RWPE2 (cell line): ENCODE results near the gene CASP3.
"Not testable (repeated sequence)": the region's sequence is repeated elsewhere in the genome, so short reads cannot be mapped to it uniquely, and the experiment has no call there.

Experiments used
- ATAC-seq: fragments of 200-7000 bp; cut with Tn5 transposase; 3 replicates; pipeline ENCODE4 v1.9.1; 2021; ENCODE audit warnings: low read depth
- DNase-seq: peaks from one replicate; pipeline ENCODE4 v3.0.0-alpha.2; 2020; ENCODE audit warnings: low spot score
- H3K27ac ChIP-seq: fragments of 450-650 bp; 2 replicates; pipeline ENCODE4 v1.5.1; 2017; ENCODE audit warnings: mild to moderate bottlenecking; ENCODE audit not compliant: poor library complexity, severe bottlenecking
- H3K27me3 ChIP-seq: fragments of 250-450 bp; sonication (Bioruptor Pico); 2 replicates; pipeline ENCODE4 v1.5.1; 2021; ENCODE audit warnings: mild to moderate bottlenecking, moderate library complexity; ENCODE audit not compliant: insufficient read depth, poor library complexity, severe bottlenecking
- H3K36me3 ChIP-seq: fragments of 250-450 bp; sonication (Bioruptor Pico); 2 replicates; pipeline ENCODE4 v1.5.1; 2020; ENCODE audit warnings: low read depth, mild to moderate bottlenecking, moderate library complexity
- H3K4me1 ChIP-seq: fragments of 250-450 bp; sonication (Bioruptor Pico); 2 replicates; pipeline ENCODE4 v1.5.1; 2021; ENCODE audit warnings: mild to moderate bottlenecking, moderate library complexity; ENCODE audit not compliant: insufficient read depth, poor library complexity, severe bottlenecking
- H3K4me3 ChIP-seq: fragments of 250-450 bp; sonication (Bioruptor Pico); 2 replicates; pipeline ENCODE4 v1.5.1; 2021; ENCODE audit warnings: mild to moderate bottlenecking, moderate library complexity; ENCODE audit not compliant: severe bottlenecking
- H3K9me3 ChIP-seq: fragments of 250-450 bp; sonication (Bioruptor Pico); 2 replicates; pipeline ENCODE4 v1.5.1; 2021; ENCODE audit warnings: mild to moderate bottlenecking, moderate library complexity; ENCODE audit not compliant: severe bottlenecking
- TF ChIP-seq, protein P1 (sequence below): fragments of 450-650 bp; IDR thresholded peaks from one replicate; pipeline ENCODE4 v1.5.1; 2017; ENCODE audit warnings: mild to moderate bottlenecking, moderate library complexity; ENCODE audit not compliant: poor library complexity, severe bottlenecking

CASP3 gene

DNA sequence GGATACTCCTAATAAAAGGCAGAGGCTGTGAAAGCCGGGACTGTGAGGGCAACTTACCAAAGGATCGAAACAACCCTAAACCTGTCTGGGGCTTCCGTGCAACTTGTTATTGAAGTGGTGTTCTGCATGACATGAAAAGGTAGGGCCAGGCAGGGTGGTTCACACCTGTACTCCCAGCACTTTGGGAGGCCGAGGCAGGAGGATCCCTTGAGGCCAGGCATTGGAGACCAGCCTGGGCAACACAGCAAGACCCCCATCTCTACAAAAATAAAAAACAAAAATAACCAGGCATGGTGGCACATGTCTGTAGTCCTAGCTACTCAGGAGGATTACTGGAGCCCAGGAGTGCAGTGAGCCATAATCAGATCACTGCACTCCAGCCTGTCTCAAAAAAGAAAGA lies 12.3 kb downstream of the CASP3 start:
- H3K4me3 ChIP-seq, result no peak overlapping the region
- ATAC-seq (no peak), DNase-seq (no peak)
- no peak overlapping the region for H3K27ac ChIP-seq
- no peaks in the 10 kb centered on the region for H3K27me3 ChIP-seq
- TF ChIP-seq, protein P1, sequence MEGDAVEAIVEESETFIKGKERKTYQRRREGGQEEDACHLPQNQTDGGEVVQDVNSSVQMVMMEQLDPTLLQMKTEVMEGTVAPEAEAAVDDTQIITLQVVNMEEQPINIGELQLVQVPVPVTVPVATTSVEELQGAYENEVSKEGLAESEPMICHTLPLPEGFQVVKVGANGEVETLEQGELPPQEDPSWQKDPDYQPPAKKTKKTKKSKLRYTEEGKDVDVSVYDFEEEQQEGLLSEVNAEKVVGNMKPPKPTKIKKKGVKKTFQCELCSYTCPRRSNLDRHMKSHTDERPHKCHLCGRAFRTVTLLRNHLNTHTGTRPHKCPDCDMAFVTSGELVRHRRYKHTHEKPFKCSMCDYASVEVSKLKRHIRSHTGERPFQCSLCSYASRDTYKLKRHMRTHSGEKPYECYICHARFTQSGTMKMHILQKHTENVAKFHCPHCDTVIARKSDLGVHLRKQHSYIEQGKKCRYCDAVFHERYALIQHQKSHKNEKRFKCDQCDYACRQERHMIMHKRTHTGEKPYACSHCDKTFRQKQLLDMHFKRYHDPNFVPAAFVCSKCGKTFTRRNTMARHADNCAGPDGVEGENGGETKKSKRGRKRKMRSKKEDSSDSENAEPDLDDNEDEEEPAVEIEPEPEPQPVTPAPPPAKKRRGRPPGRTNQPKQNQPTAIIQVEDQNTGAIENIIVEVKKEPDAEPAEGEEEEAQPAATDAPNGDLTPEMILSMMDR, result no peak
- H3K4me1 ChIP-seq, result no peaks in the 10 kb centered on the region
- H3K9me3 ChIP-seq, result no peaks in the 10 kb centered on the region
- peaks cover 67% of the 10 kb centered on the region for H3K36me3 ChIP-seq

DNA sequence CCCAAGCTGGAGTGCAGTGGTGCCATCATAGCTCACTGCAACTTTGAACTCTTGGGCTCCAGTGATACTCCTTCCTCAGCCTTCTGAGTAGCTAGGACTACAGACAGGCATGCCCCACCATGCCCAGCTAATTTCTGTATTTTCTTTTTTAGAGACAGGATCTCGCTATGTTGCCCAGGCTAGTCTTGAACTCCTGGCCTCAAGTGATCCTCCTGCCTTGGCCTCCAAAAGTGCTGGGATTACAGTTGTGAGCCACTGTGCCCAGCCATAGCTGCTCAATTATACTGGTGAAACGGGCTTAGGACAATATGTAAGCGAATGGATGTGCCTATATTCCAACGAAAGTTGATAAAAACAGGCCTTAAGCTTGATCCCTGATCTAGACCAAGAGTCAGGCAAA lies 13.1 kb downstream of the CASP3 start:
- no peak for DNase-seq
- H3K27ac ChIP-seq, result no peak overlapping the region
- TF ChIP-seq, protein P1, result no peak
- H3K27me3 ChIP-seq, result no peaks in the 10 kb centered on the region
- no peaks in the 10 kb centered on the region for H3K4me1 ChIP-seq
- no peak for ATAC-seq
- H3K4me3 ChIP-seq, result no peak overlapping the region
- no peaks in the 10 kb centered on the region for H3K9me3 ChIP-seq
- peaks cover 72% of the 10 kb centered on the region for H3K36me3 ChIP-seq

DNA sequence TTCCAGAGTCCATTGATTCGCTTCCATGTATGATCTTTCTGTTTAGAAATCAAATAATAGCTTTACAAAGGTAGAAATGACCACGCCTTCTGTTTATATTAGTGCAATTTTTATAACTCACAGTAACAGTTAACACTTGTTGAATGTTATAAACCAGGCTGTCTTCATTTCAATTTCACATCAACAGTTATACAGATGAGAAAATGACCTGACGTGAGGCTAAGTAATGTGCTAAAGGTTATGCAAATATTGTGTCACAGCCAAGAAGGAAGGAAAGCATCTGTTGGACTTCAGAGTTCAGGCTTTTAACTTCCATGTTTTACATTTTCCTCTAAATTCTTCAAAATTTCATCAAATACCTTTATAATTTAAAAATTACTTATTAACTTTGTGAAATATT lies 13.9 kb downstream of the CASP3 start:
- ATAC-seq (no peak), DNase-seq (no peak)
- no peak overlapping the region for H3K27ac ChIP-seq
- H3K4me1 ChIP-seq, result no peaks in the 10 kb centered on the region
- no peaks in the 10 kb centered on the region for H3K27me3 ChIP-seq
- TF ChIP-seq, protein P1, result no peak
- H3K9me3 ChIP-seq, result no peaks in the 10 kb centered on the region
- H3K4me3 ChIP-seq, result no peak overlapping the region
- H3K36me3 ChIP-seq, result peaks cover 80% of the 10 kb centered on the region

DNA sequence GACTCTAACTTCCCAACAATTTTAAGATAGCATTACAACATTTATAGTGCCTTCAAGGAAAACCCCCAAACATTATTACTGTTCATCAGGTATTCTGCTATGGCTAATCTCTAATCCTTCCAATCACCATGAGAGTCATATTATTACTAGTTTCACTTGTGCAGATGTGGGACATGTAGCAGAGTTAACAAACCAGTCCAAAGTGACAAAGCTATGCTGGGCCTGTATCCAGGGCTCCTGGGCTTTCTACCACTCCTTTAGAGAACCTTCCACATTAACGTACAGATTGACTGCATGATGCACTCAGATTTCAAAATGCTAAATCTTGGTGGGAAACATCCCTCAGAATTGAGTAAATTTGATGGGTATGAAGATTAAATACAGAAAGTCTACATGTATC lies 16.4 kb downstream of the CASP3 start:
- DNase-seq, result no peak
- Histone ChIP-seq H3K4me1 (no peaks in the 10 kb centered on the region), H3K4me3 (no peak overlapping the region), H3K36me3 (peaks cover 92% of the 10 kb centered on the region), H3K27ac (no peak overlapping the region), H3K9me3 (no peaks in the 10 kb centered on the region), H3K27me3 (no peaks in the 10 kb centered on the region)
- TF ChIP-seq, protein P1, result no peak
- ATAC-seq, result no peak

DNA sequence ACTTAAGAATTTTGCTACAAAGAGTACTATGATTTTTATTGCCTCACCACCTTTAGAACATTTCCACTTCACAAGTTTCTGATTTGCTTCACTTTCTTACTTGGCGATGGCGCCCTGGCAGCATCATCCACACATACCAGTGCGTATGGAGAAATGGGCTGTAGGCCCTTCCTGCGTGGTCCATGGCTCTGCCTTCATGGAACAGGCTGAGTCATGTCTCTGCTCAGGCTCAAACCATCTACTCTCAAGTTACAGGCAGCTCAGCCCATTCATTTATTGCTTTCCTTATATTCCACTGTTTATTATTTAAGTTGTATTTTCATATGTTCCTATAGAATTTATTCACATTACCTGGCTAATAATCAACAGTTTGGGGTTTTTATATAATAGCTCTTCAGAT lies 21.1 kb downstream of the CASP3 start:
- Histone ChIP-seq H3K36me3 (peaks cover 48% of the 10 kb centered on the region), H3K27ac (no peak overlapping the region), H3K4me3 (no peak overlapping the region), H3K4me1 (no peaks in the 10 kb centered on the region), H3K27me3 (no peaks in the 10 kb centered on the region), H3K9me3 (no peaks in the 10 kb centered on the region)
- no peak for DNase-seq
- TF ChIP-seq, protein P1, result no peak
- ATAC-seq, result no peak

DNA sequence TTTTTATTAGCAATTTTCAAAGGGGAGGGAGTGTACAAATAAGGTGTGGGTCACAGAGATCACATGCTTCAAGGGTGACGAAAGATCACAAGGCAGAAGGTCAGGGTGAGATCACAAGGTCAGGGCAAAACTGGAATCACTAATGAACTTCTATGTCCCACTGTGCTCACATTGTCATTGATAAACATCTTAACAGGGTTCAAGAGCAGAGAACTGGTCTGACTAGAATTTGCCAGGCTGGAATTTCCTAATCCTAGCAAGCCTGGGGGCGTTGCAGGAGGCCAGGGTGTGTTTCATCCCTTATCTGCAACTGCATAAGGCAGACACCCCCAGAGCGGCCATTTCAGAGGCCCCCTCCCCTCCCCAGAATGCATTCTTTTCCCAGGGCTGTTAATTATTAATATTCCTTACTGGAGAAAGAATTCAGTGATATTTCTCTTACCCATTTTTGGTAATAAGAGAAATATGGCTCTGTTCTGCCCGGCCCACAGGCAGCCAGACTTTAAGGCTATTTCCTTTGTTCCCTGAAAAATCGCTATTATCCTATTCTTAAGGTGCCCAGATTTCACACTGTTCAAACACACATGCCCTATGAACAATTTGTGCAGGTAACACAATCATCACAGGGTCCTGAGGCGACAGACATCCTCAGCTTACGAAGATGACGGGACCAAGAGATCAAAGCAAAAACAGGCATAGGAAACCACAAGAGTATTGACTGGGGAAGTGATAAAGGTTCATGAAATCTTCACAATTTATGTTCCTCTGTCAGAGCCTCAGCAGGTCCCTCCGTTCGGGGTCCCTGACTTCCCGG lies 23.3 kb downstream of the CASP3 start:
- H3K36me3 ChIP-seq, result peaks cover 29% of the 10 kb centered on the region
- not testable (repeated sequence) for H3K9me3 ChIP-seq, DNase-seq, H3K4me1 ChIP-seq, H3K27ac ChIP-seq, ATAC-seq, H3K27me3 ChIP-seq, H3K4me3 ChIP-seq
